BJ (cell line): ENCODE measurements around the gene DIP2C. TPM values are rescaled to one million over a fixed set of nuclear protein-coding genes. Genes with fewer than 3 reads are reported as not detected.
"Not testable (repeated sequence)": the region's sequence is repeated elsewhere in the genome, so short reads cannot be mapped to it uniquely, and the experiment has no call there.

Experiments used
- CTCF ChIA-PET: fragments of 350-600 bp; formaldehyde crosslinking; extraction: SDS; loops from one replicate; lab custom pipeline; 2021; ENCODE audit warnings: antibody characterized with exemption, inconsistent platforms; lab: Yijun Ruan, JAX
- POLR2A ChIA-PET: fragments of 300-600 bp; sonication (Branson Sonifier 250); formaldehyde crosslinking; extraction: SDS; loops from one replicate; lab custom pipeline; 2021; ENCODE audit warnings: antibody characterized with exemption; lab: Charles Lee
- DNase-seq: peaks from one replicate; pipeline ENCODE4 v3.0.0-alpha.2; 2011; ENCODE audit warnings: low read depth
- H3K27me3 ChIP-seq: 2 replicates; pipeline ENCODE4 v1.6.0; 2011; ENCODE audit warnings: low read length; ENCODE audit not compliant: control insufficient read depth, insufficient read depth
- H3K36me3 ChIP-seq: 2 replicates; pipeline ENCODE4 v1.5.1; 2011; ENCODE audit warnings: low read length; ENCODE audit not compliant: control insufficient read depth, insufficient read depth
- H3K4me3 ChIP-seq: 2 replicates; pipeline ENCODE4 v1.5.1; 2011; ENCODE audit warnings: low read depth, mild to moderate bottlenecking, control low read depth, low read length
- polyA plus RNA-seq: library from polyadenylated mRNA; depleted of rRNA; stranded (reverse); fragments of >200 nt; gene quantifications from 2 replicates; pipeline ENCODE4 v1.2.3, GENCODE V29; 2011
- TF ChIP-seq, protein P1 (sequence below): IDR thresholded peaks from 2 replicates; pipeline ENCODE4 v1.5.1; 2011; ENCODE audit warnings: low read depth, mild to moderate bottlenecking, control low read depth, inconsistent platforms, low read length, moderate library complexity; ENCODE audit not compliant: insufficient read depth

DIP2C gene
- polyA plus RNA-seq, 1 experiment: 9.3 TPM

DNA sequence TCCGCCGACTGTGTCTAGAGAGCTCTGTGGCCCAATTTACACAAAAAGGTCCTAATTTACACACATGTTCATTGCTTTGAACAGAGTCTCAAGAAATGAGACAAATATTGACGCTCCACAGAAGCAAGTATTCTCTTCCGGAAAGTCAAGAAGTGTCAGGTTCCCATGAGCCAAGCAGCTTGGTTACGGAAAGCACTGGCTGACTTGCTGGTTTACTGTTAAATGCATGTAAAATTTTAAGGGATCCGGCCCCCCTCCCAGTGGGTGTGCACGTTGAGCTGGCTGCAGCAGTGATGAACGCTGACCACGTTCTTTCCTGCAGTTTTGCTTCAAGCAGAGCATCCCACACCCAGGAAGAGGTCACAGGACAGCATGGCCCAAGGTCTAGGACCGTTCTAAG lies 76.8 kb downstream of the DIP2C start:
- DNase-seq: no peak
- Histone ChIP-seq H3K27me3 (no peaks in the 10 kb centered on the region), H3K4me3 (no peak overlapping the region), H3K36me3 (no peaks in the 10 kb centered on the region)
- ChIA-PET POLR2A (no interaction called here), CTCF (interaction anchor here (1.1 kb wide), 1 partner anchor 101 kb away, joined by 3 read pairs; no protein-coding TSS in a partner anchor)
- TF ChIP-seq, protein P1, sequence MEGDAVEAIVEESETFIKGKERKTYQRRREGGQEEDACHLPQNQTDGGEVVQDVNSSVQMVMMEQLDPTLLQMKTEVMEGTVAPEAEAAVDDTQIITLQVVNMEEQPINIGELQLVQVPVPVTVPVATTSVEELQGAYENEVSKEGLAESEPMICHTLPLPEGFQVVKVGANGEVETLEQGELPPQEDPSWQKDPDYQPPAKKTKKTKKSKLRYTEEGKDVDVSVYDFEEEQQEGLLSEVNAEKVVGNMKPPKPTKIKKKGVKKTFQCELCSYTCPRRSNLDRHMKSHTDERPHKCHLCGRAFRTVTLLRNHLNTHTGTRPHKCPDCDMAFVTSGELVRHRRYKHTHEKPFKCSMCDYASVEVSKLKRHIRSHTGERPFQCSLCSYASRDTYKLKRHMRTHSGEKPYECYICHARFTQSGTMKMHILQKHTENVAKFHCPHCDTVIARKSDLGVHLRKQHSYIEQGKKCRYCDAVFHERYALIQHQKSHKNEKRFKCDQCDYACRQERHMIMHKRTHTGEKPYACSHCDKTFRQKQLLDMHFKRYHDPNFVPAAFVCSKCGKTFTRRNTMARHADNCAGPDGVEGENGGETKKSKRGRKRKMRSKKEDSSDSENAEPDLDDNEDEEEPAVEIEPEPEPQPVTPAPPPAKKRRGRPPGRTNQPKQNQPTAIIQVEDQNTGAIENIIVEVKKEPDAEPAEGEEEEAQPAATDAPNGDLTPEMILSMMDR: no peak

DNA sequence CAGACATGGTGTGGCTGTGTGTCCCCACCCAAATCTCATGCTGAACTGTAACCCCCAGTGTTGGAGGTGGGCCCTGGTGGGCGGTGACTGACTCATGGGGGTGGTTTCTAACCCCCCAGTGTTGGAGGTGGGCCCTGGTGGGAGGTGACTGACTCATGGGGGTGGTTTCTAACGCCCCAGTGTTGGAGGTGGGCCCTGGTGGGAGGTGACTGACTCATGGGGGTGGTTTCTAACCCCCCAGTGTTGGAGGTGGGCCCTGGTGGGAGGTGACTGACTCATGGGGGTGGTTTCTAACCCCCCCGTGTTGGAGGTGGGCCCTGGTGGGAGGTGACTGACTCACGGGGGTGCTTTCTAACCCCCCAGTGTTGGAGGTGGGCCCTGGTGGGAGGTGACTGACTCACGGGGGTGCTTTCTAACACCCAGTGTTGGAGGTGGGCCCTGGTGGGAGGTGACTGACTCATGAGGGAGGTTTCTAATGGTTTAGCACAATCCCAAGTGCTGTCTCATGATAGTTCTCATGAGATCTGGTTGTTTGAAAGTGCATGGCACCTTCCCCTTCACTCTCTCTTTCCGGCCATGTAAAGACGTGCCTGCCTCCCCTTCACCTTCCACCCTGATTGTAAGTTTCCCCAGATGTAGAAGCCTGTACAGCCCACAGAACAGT lies 78.7 kb downstream of the DIP2C start:
- H3K27me3 ChIP-seq, DNase-seq, CTCF ChIA-PET, POLR2A ChIA-PET, H3K36me3 ChIP-seq, H3K4me3 ChIP-seq: not testable (repeated sequence)

DNA sequence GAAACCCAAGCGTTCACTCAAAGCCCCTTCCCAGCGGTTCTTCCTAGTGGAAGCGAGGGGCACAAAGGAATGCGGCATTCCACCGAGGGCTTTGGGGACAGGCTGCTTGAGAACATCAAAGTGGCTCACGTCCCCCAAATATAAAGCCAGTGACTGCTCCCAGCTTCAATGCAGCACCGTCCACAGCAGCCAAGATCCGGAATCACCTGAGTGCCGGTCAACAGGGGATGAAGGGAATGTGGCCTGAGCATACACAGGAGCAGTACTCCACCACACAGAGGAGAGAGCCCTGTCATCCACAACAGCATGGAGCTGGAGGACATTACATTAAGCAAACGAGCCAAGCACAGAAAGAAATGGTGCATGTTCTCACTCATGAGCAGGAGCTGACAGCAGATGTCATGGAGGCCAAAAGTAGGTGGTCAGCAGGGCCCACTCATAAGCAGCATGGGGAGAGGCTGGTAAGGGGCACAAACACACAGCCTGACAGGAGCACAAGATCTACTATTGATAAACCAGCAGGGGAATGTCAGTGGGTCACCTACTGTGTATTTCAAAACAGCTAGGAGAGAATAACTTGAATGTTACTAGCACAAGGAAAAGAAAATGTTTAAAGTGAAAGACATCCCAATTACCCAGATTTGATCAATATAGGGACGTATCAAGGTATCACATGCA lies 79.5 kb downstream of the DIP2C start:
- TF ChIP-seq, protein P1: no peak
- ChIA-PET CTCF (no interaction called here), POLR2A (no interaction called here)
- DNase-seq: no peak
- Histone ChIP-seq H3K27me3 (no peaks in the 10 kb centered on the region), H3K4me3 (no peak overlapping the region), H3K36me3 (no peaks in the 10 kb centered on the region)

DNA sequence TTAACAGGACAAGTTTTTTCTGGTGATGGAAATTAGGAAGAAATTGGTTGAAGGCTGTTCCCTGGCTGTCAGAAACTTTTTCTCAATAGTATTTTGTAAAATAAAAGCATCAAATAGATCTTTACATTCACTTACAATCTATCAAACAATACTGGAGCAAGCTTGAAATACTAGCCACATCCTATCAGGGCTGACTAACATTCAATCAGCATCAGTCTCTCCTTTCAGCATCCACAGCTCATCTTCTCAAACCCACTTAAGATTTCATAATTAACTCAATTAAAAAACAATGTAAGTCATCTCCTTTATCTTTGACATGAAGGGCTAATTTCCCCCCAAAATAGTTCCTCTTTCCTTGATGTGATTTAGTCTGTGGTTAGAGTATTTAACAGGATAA lies 80.2 kb downstream of the DIP2C start:
- Histone ChIP-seq H3K27me3 (no peaks in the 10 kb centered on the region), H3K36me3 (no peaks in the 10 kb centered on the region), H3K4me3 (no peak overlapping the region)
- TF ChIP-seq, protein P1: no peak
- ChIA-PET POLR2A (no interaction called here), CTCF (no interaction called here)
- no peak for DNase-seq

DNA sequence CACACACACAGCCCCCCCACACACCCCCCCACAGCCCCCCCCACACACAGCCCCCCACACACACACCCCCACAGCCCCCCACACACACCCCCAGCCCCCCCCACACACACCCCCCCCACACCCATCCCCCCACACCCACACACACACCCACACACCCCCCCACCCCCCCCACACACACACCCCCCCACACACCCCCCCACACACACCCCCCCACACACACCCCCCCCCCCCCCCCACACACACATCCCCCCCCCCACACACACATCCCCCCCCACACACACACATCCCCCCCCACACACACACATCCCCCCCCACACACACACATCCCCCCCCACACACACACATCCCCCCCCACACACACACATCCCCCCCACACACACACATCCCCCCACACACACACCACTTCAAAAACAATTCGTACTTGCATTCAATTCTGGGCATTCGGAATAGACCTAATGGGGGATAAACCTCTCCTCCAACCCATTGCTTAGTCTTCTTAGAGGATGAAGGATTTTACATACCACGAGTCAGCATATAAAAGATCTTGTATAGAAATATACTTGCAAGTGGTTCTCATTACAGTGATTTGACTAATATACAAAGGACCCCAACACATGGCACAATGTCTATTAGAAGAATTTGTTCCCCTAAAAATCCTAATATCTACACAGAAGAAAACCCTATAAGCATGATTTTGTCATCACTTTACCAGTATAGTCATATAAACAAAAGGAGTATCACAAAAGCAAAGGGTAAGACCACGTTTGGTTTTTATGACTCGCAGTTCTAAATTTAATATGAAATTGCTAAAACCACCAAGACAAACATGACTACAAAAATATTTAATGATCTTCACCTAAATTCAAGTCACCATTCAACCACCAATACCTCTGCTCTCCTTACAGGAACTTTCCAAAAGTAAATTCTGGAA lies 80.9 kb downstream of the DIP2C start:
- H3K36me3 ChIP-seq: no peaks in the 10 kb centered on the region
- no peaks in the 10 kb centered on the region for H3K27me3 ChIP-seq
- DNase-seq: no peak
- ChIA-PET POLR2A (no interaction called here), CTCF (no interaction called here)
- no peak overlapping the region for H3K4me3 ChIP-seq
- TF ChIP-seq, protein P1: no peak
